B cell (primary cell): ENCODE data around the gene KCND3.

Experiments
- CTCF ChIP-seq: fragments of 200-600 bp; IDR thresholded peaks from one replicate; pipeline ENCODE4 v1.8.0; 2022; ENCODE audit warnings: antibody characterized with exemption, mild to moderate bottlenecking
- EZH2 ChIP-seq: IDR thresholded peaks from 2 replicates; pipeline ENCODE4 v1.6.1; 2012; ENCODE audit warnings: borderline replicate concordance, low read depth, mild to moderate bottlenecking, moderate library complexity, low read length; ENCODE audit not compliant: insufficient read depth, poor library complexity, severe bottlenecking

GRCh38 chr1:111833334-111833733 lies 156.1 kb downstream of the KCND3 start:
- TF ChIP-seq CTCF (no peak), EZH2 (no peak)
